ENCODE data around the gene PFKP.

Gene PFKP

GRCh38 chr10:3067118-3067858 lies at the start of gene PFKP:
Gene PFKP (plus strand): TSS chr10:3067548. CDS start chr10:3067596, 48 bp downstream.
- DNase-seq (peak; percentile 77), ATAC-seq (ENCODE audit: insufficient read depth, low read depth) (peak; percentile 73)
- Histone ChIP-seq H3K79me2 (ENCODE audit: insufficient read depth, low read length) (peaks cover 49% of the 10 kb centered on the region), H3K4me1 (ENCODE audit: insufficient read depth, low read length) (peaks cover 37% of the 10 kb centered on the region), H3K27me3 (ENCODE audit: insufficient read depth, low read length, poor library complexity) (no peaks in the 10 kb centered on the region), H2AFZ (ENCODE audit: low read depth, low read length) (peak within 1 kb of the TSS; percentile 80), H3K9me3 (ENCODE audit: insufficient read depth, low read length, severe bottlenecking) (no peaks in the 10 kb centered on the region), H3K4me2 (ENCODE audit: insufficient read depth, low read length) (peak within 1 kb of the TSS; percentile 83), H4K20me1 (ENCODE audit: insufficient read depth, low read length) (peaks cover 33% of the 10 kb centered on the region), H3K36me3 (ENCODE audit: insufficient read depth, low read length) (peaks cover 39% of the 10 kb centered on the region), H3K4me3 (ENCODE audit: low read depth in 1 of 2, low read length in 2 of 2) (peak within 1 kb of the TSS; percentile 87 to 96), H3K9ac (ENCODE audit: low read depth, low read length) (peak within 1 kb of the TSS; percentile 94), H3K27ac (ENCODE audit: low read length) (peak within 1 kb of the TSS; percentile 80)
- TF ChIP-seq EZH2 (IDR thresholded peaks at IDR 0.05; ENCODE audit: borderline replicate concordance, low read depth, low read length, severe bottlenecking) (no peak), CTCF (IDR thresholded peaks at IDR 0.05; ENCODE audit: borderline replicate concordance, extremely low read depth, low read length, poor library complexity, severe bottlenecking) (no peak)

- ATAC-seq (ENCODE audit: insufficient read depth, low read depth) (no peak), DNase-seq (no peak)
- Histone ChIP-seq H3K4me2 (ENCODE audit: insufficient read depth, low read length) (no peak overlapping the region), H3K36me3 (ENCODE audit: insufficient read depth, low read length) (no peaks in the 10 kb centered on the region), H3K4me1 (ENCODE audit: insufficient read depth, low read length) (no peaks in the 10 kb centered on the region), H3K9ac (ENCODE audit: low read depth, low read length) (no peak overlapping the region), H4K20me1 (ENCODE audit: insufficient read depth, low read length) (no peaks in the 10 kb centered on the region), H3K9me3 (ENCODE audit: insufficient read depth, low read length, severe bottlenecking) (peaks cover under 1% of the 10 kb centered on the region), H3K79me2 (ENCODE audit: insufficient read depth, low read length) (no peaks in the 10 kb centered on the region), H3K27me3 (ENCODE audit: insufficient read depth, low read length, poor library complexity) (peaks cover 2% of the 10 kb centered on the region), H3K4me3 (ENCODE audit: low read depth in 1 of 2, low read length in 2 of 2) (no peak overlapping the region), H2AFZ (ENCODE audit: low read depth, low read length) (no peak overlapping the region), H3K27ac (ENCODE audit: low read length) (no peak overlapping the region)
- TF ChIP-seq CTCF (IDR thresholded peaks at IDR 0.05; ENCODE audit: borderline replicate concordance, extremely low read depth, low read length, poor library complexity, severe bottlenecking) (no peak), EZH2 (IDR thresholded peaks at IDR 0.05; ENCODE audit: borderline replicate concordance, low read depth, low read length, severe bottlenecking) (no peak)
Observed at GRCh38 chr10:3018247-3018646, 49.1 kb upstream of the PFKP start.

GRCh38 chr10:3020311-3020710 lies 47.0 kb upstream of the PFKP start:
- Histone ChIP-seq H3K4me3 (ENCODE audit: low read depth in 1 of 2, low read length in 2 of 2) (no peak overlapping the region), H3K9ac (ENCODE audit: low read depth, low read length) (no peak overlapping the region), H2AFZ (ENCODE audit: low read depth, low read length) (no peak overlapping the region), H3K4me2 (ENCODE audit: insufficient read depth, low read length) (no peak overlapping the region), H3K79me2 (ENCODE audit: insufficient read depth, low read length) (no peaks in the 10 kb centered on the region), H3K27me3 (ENCODE audit: insufficient read depth, low read length, poor library complexity) (no peaks in the 10 kb centered on the region), H3K36me3 (ENCODE audit: insufficient read depth, low read length) (no peaks in the 10 kb centered on the region), H4K20me1 (ENCODE audit: insufficient read depth, low read length) (no peaks in the 10 kb centered on the region), H3K4me1 (ENCODE audit: insufficient read depth, low read length) (no peaks in the 10 kb centered on the region), H3K27ac (ENCODE audit: low read length) (no peak overlapping the region), H3K9me3 (ENCODE audit: insufficient read depth, low read length, severe bottlenecking) (no peaks in the 10 kb centered on the region)
- ATAC-seq (ENCODE audit: insufficient read depth, low read depth), result no peak
- DNase-seq, result no peak
- TF ChIP-seq EZH2 (IDR thresholded peaks at IDR 0.05; ENCODE audit: borderline replicate concordance, low read depth, low read length, severe bottlenecking) (no peak), CTCF (IDR thresholded peaks at IDR 0.05; ENCODE audit: borderline replicate concordance, extremely low read depth, low read length, poor library complexity, severe bottlenecking) (no peak)
